ENCODE data around the gene E2F3.

Gene E2F3

GRCh38 chr6:20402342-20403069 lies 827 bp downstream of the E2F3 start:
- DNase-seq (ENCODE audit: low read depth), result peak; percentile 20

DNA sequence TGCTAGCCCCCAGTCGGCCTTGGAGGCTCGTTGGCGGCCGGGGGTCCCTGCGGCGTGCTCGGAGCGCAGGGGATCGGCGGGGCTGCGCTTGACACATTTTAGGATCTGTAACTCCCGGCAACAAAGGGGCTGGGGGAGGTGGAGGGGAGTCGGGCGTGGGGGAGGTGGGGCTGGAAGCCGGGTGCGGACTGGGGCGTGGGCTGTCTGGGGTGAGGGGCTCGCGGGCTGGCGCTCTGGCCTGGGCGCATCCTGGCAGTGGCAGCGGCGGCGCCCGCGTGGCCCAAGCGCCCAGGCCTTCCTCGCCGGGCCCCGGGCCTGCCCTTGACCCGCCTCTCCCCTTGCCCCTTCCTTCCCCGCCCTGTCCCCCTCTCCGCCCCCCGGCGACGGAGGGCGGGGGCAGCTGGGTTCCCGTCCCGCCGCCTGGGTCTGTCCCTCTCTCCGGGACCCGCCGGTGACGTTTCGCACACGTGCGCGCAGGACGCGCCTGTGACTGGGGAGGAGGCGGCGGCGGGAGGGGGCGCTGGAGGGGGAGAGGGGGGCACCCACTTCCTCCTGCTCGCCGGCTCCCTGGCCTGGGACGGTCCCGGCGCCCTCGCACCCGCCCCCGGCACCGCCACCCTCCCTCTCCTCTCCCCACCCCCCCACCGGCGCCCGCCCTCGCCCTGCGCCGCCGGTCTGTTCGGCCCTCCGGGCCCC lies 1.5 kb downstream of the E2F3 start:
- DNase-seq (ENCODE audit: low read depth), result peak; percentile 75

GRCh38 chr6:20403766-20404640 lies 2.3 kb downstream of the E2F3 start:
- peak; percentile 49 for DNase-seq (ENCODE audit: low read depth)

GRCh38 chr6:20404641-20405032 lies 3.0 kb downstream of the E2F3 start:
- DNase-seq (ENCODE audit: low read depth), result peak; percentile 51

- no peak for DNase-seq (ENCODE audit: low read depth)
These were observed 7.2 kb downstream of the E2F3 start for GRCh38 chr6:20408851-20409250.

DNA sequence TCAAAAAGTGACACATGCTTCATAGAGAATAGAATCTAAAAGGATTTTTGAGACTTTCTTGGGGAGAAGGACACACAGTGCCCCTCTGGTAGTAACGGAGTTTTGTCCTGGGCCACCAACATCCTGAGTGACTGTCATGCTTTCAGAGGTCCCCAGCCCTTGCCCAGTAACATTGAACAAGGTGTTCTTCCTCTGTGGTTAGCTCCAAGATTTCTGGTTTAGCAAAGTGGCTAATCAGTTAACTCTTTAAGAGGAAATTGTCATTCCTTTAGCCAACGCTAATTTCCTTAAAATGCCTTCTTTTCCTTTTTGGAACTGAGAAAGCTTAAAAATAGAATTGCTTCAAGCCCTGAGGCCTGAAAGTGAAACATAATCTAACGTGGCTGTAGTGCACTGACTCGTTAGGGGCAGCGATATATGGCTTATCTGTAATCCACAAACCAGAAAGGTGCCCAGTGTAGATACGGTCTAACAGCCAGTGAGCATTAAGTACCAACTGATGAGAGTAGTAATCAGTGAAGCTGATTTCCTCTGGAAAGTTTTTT lies 7.8 kb downstream of the E2F3 start:
- DNase-seq (ENCODE audit: low read depth), result no peak

DNA sequence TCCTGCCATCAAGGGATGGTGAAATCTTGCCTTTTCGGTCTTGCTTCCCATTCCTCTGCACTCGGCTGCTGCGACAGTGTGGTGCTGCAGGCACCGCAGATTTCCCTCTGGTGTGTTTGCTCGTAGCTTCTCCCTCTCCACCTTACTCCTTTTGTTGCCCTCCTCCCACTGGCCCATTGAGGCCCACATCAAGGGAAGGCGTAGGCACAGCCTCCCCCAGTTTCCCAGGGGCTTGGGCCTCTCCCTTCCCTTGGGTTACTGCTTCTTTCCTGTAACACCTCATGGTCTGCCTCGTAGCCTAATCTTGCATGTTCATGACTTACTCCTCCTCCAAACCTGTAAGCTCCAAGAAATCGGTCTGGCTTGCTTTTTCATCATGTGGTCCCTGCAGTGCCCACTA lies 9.9 kb downstream of the E2F3 start:
- no peak for DNase-seq (ENCODE audit: low read depth)

GRCh38 chr6:20411953-20412681 lies 10.4 kb downstream of the E2F3 start:
- DNase-seq (ENCODE audit: low read depth), result no peak

DNA sequence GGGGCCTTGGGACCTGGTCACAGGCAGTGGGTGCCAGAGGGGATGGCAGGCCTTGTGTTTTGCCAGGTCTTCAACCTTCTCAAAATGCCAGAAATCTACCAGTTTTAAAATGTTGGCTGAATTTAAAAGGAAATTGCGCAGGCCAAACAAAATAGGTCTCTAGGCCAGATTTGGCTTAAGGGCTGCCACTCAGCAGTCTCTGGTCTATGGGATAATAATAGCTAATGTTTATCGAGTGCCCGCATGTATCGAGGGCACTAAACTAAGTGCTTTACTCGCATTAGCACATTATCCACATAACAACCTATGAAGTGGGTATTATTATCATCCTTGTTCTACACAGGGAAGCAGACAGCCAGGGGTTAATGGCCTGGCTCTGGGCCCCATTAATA lies 11.0 kb downstream of the E2F3 start:
- DNase-seq (ENCODE audit: low read depth), result no peak

DNA sequence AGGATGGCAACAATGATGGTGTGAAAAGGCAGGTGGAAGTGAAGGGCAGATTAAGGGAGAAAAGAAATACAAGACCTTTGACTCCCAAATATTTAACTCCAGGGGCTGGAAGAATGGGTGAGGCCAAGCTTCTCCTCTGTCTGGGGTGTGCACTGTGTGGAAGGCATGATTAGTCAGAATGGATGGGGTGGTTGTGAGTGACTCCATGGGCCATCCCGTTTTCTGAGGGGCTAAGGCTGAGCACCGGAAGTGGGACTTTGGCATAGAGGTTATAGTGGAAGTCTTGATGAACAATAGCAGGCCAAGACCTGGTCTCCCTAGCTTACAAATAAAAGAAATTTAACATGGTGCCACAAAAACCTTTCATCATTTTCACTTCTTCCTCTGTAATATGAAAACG lies 12.1 kb downstream of the E2F3 start:
- DNase-seq (ENCODE audit: low read depth), result no peak

GRCh38 chr6:20414711-20415110 lies 13.0 kb downstream of the E2F3 start:
- no peak for DNase-seq (ENCODE audit: low read depth)

DNA sequence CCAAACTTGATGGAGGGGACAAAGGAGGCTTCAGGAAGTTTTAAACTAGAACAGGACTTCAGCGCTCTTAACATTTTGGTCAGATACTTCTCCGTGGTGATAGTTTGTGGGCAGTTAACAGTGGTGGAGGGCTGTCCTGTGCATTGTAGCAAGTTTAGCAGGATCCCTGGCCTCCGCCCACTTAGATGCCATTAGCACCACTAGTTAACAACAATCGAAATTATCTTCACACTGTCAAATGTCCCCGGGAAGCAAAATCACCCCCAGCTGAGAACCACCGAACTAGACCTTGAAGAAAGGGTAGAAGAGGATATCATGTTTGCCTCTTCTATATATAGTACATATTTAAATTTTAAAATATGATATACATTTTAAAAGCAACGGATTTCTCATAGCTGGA lies 13.6 kb downstream of the E2F3 start:
- no peak for DNase-seq (ENCODE audit: low read depth)

DNA sequence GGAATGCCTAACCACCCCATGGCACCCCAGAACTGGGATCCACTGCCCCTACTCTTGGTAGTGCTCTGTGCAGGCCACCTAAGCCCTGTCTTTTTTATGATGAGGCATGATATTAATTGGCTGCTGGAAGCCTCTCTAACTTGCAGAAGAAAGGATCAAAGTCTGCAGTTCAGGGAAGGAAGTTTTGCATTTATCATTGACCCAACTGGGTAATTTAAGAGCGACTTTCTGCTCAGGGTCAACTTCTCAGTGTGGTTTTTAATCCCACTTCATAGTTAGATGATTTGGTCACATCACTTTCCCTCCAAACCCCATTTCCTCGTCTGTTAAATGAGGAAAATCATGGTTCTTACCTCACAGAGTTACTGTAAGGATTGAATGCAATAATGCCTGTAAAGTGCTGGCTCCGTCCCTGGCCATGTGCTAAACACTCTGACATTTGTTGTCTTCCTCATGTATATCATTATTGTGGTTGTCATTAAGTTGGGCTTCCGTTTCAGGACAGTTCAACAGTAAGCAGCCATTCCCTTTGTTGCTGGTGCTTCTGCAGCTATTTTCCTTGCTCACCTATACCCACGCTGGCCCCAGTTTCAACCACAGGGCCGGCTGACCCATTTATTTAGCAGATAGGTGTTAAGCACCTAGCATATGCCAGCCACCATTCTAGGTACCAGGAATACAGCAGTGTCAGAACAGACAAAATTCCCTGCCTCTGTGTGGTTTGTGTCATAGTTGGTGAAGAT lies 14.2 kb downstream of the E2F3 start:
- no peak for DNase-seq (ENCODE audit: low read depth)

GRCh38 chr6:20416567-20417345 lies 15.1 kb downstream of the E2F3 start:
- no peak for DNase-seq (ENCODE audit: low read depth)

GRCh38 chr6:20417819-20418218 lies 16.1 kb downstream of the E2F3 start:
- no peak for DNase-seq (ENCODE audit: low read depth)

DNA sequence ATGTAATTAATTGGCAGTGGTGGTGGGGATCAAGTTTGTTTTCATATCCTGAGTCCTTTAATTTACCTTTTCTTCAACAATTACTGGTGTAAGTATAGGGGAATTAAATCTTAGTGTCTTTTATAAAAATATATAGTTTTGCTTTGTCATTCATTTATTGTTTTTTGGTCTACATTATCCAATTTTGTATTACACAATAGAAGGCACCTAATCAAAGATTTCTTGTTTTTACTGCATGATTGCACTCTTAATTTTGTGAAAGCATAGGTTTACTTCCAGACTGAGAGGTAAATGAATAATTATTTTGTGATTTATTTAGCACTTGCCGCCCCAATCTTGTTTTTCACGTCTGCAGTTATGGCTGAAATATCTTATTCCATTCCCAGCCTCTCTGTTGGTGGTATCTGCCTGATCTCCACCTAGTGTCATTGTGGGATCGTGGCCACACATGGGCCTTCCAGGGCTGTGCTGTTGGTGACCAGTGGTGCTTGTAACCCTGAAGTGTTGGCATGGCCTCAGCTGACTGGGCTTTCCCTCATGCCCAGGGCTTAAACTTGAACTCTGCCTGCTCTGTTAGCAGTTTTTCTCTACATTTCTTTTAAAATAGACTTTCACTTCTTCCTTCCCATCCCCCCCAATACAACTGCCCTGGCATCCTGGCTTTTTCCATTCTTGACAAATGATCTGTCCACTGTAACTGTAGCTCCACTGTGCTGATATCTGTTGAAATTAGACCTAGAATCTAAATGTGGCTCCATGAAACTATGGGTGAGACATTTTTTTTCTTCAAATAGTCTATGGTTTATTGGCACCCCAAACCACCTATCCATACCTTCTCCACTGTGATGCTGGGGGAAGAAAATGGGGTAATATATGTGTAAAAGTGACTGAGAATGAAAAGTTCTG lies 24.8 kb downstream of the E2F3 start:
- no peak for DNase-seq (ENCODE audit: low read depth)

GRCh38 chr6:20427856-20428255 lies 26.2 kb downstream of the E2F3 start:
- DNase-seq (ENCODE audit: low read depth), result no peak

DNA sequence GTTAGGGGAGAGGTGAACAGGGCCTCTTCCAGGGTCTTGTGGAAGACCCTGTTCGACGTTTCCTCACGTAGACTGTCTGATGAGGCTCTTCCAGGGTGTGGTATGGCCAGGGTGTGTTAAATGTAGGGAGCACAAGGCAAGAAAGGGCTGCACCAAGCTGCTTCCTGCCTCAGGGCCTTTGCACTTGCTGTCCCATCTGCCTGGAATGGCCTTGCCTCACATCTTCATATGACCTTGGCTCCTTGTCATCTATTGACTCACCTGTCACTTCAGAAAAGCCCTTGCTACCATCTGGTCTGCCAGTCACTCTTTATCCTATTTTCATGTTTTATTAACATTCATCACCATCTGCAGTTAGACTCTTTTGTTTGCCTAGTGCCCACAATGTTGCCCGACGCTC lies 31.0 kb downstream of the E2F3 start:
- DNase-seq (ENCODE audit: low read depth), result no peak

DNA sequence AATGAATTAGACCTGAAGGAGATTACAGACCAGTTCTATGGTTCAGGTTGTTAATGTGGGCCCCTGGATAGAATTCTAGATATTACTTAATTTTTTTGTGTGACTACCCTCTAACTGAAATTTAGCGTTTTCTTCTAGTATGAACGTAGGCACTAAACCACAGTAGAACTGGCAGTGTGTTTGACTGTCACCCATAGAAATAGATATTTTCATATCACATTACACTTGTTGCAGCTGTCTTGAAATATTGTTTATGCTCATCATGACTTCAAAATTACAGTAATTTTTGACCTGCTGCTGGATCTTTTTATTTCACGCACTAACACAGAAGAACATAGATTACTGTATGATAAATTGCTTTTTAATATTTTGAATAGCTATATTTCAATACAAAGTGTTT lies 31.6 kb downstream of the E2F3 start:
- no peak for DNase-seq (ENCODE audit: low read depth)

Measured in T follicular helper cell (primary cell).